GM18868 (cell line): Measurements from ENCODE around the gene CBX6.
"Not testable (repeated sequence)": the region's sequence is repeated elsewhere in the genome, so short reads cannot be mapped to it uniquely, and the experiment has no call there.

Source experiments
- ATAC-seq: cut with Tn5 transposase; IDR thresholded peaks from one replicate; pipeline ENCODE4 v1.9.1; 2021; ENCODE audit warnings: mild to moderate bottlenecking, moderate library complexity; ENCODE audit not compliant: unreplicated experiment

CBX6 gene

DNA sequence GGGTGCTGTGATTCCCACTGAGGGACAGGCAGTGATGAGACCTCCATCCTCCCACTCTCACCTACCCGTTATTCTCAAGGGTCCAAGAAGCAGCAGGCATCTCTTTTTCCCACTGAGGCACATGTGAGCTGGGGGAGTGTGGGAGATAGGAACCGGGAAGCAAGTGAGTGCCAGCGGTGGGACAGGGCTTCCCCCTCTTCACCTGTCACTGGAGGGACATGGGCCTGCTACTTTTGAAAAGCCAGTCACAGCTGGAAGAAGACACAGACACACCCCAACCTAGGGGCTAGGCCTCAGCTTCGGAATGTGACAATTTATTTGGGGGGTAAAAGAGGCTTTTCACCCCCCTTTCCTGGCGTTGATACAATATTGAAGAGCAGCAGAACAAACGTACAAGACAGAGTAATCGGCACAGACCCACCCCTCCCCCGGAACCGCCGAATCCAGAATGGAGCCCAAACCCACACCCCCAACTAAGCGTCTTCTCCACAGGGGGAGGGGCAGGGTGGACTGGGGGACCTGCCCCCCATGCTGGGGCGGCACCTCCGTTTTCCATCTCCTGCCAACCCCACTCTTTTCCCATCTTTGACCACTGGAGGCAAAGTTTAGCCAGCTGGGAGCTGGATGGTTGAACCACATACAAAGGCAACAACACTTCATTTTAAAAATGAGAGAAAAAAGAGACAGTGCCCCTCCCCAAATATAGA, 10.7 kb downstream of the CBX6 start:
- no peak for ATAC-seq

DNA sequence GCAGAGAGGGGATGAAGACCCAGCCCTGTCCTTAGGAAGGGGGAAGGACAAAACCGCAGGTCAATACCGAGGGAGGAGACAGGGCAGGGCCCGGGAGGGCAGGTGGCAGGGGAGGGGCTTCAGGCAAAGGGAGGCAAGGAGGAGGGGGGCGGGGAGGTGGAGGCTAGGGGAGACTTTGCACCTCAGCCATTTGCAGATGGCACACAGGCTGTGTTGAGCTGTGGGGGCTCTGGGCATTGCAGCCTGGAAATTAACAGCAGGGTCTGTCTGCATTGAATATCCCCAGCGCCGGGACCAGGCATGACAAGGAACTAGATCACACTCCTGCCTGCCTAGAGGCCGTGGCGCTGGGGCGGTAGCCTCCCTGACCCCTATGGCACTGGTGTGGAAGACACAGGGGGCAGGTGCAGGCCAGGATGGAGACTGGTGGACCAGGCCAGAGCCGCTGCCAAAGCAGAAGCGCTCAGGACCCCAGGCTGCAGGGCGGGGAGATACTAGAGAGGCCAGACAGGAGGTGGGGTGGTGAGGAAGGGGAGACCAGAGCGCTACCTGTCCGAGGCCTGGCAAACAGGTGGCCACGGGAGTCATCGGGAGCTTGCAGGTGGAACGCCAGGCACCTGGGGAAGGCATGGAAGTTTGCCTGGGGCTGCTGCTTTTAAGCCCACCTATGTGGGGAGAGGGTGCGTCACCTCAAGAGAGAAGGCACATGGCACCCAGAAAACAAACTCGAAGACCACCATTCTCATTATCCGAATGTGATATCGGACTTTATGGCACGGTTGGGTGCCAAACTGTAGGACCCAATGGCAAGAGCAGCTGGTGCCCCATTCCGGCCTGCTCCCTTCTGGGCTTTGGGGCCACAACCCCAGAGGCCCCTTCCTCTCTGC, 11.5 kb downstream of the CBX6 start:
- ATAC-seq, result no peak

DNA sequence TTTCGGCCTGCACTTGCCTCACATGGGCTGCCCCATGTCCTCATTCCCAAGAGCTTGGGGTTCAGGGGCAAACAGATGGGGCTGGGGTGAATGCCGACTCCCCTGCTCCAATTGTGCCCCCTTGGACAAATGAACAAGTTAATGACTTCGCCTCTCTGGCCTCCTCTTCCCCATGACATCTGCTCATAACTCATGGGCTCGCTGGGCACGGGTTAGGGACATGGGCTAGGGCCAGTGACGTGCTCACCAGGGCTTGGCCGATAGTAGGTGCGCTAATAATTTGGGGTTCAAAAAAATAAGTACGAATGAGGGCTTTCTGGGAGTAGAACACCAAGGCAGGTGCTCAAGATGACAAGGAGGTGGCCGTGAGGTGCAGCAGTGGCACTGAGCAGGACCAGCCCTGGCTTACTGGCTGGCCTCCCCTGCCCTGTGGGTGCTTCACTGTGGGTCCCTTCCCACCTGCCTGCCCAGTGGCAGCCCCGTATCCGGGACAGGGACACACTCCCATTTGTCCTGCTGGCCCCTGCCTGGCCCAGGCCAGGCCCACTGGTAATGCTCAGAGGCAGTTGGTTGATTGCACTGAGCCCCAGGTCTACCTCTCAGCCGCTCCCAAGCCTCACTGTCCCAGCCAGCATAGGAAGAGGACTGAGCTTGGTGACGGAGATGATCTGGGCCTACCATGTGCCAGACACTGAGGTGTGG, 12.3 kb downstream of the CBX6 start:
- ATAC-seq, result no peak

DNA sequence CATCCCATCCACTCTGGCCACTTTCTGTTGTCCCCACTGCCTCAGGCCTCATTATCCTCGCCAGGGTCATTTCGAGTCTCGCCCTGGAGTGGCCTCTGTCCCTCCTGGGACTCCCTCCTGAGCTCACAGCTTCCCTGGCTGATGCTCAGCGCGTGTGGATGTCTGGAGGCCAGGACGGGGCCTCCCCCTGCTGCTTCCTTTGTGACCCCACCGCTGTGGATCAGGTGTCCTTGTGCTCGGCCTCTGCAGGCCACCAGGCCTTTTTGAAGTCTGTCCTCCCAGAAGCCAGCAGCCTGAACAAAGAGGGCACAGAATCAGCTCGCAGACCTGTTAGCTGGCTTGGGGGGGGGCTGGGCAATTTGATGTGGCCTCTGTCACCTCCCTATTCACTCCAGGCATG, 13.5 kb downstream of the CBX6 start:
- no peak for ATAC-seq

DNA sequence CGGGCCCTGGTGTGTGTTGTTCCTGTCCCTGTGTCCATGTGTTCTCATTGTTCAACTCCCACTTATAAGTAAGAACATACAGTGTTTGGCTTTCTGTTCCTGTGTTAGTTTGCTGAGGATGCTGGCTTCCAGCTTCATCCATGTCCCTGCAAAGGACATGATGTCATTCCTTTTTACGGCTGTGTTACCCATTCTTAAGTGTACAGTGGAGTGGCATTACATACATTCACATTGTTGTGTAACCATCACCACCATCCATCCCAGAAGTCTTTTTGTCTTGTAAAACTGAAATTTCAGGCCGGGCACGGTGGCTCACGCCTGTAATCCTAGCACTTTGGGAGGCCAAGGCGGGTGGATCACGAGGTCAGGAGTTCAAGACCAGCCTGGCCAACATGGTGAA, 17.5 kb downstream of the CBX6 start:
- not testable (repeated sequence) for ATAC-seq

DNA sequence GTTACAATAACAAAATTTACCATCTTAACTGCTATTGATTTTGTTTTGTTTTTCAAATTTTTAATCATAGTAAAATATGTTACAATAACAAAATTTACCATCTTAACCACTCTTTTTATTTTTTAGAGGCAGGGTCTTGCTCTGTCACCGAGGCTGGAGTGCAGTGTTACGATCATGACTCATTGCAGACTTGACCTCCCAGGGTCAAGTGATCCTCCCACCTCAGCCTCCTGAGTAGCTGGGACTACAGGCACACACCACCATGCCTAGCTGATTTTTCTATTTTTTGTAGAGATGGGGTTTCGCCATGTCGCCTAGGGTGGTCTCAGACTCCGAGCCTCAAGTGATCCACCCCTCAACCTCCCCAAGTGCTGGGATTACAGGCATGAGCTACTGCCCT, 18.1 kb downstream of the CBX6 start:
- ATAC-seq, result not testable (repeated sequence)

DNA sequence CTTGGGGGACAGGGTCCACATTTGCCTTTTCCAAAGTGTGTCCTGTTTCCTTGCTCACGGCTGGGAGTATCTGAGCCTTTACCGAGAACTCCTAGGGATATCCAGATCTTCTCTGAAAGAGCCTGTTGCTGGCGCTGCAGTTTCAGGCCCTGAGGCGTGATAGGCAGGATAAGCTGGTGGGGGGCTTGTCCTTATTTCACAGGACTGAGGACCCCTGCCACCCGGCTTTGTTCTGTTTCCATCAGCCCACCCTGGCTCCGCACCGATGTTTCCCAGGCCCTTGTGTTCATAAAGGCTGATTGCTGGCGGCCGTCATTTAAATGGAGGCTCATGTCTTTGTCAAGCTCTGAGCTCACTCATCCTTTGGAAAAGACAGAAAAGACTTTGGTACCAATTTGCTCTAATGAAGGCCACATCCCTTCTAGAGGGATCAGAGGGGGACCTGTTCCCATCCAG, 18.8 kb downstream of the CBX6 start:
- ATAC-seq, result no peak

DNA sequence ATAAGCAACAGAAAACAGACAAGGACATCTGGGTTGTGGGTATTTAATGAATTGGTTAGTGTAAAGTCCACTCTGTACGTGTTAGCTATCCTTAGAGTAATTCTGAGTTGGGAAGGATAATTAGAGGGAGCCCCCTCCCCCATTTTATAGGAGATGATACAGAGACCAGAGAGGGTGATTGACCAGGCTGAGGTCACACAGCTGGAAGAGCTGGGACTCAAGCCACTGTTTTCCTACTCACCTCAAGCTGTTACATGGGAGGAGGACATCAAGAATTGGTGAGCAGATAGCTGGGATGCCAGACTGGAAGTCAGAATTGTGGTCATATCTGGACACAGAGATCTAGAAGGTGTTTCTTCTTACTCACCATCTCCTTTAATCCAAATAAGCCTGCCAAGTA, 19.5 kb downstream of the CBX6 start:
- no peak for ATAC-seq

DNA sequence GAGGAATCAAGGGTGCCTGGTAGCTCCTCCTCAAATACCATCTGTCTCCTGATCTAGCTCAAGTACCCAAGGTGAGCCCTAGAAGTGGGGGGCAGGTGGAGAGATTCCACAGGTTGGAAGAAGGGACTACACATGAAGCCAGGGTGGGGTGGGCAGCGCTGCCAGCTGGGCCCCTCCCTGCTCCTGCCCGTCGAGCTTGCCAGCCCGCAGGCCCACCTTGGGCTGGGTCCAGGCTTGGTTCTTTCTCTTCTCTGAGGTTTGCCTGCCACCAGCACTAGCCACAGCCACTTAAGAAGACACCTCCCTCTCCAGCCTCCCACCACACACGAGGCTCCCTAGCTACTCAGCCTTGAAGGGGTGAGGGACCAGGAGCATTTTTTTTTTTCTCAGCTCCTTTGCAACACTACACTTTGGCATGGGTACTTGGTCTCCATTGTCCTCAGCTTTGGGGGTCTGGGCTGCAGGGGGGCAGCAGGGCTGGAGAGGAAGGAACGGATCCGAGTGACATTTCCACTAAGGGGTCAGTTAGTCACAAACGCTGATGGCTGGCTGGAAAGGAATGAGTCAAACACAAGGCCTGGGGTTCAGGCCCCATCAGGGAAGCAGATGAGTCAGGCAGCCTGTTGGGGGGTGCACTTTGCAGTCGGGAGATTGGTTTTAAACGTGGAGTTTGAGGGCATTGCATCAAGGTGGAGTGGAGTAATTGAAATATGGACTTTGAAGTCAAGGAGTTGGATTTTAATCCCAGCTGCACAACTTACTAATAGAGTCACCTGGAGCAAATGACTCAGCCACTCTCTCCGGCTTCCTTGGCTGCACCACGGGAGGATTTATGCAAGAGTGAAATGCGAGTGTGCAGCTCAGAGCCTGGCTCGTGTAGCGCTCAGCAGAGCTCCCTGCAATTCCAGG, 20.8 kb downstream of the CBX6 start:
- no peak for ATAC-seq

DNA sequence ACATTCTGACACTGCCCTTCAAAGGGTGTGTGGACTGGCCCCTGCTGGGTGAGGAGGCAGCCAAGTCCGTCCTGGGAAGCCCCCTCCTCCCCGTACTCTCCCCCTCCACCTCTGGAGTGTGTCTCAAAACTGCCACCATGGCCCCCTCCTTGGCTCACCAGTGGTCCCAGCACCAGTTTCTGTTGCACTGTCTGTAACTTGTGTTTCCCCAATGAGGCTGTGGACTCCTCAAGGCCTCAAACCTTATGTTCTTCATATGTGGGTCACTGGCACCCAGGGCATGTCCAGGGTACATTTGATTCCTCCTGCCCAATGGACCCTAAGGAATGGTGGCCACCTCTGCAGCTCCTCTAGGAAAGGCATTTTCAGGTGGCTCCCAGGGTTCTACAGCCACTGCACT, 21.6 kb downstream of the CBX6 start:
- ATAC-seq, result no peak

DNA sequence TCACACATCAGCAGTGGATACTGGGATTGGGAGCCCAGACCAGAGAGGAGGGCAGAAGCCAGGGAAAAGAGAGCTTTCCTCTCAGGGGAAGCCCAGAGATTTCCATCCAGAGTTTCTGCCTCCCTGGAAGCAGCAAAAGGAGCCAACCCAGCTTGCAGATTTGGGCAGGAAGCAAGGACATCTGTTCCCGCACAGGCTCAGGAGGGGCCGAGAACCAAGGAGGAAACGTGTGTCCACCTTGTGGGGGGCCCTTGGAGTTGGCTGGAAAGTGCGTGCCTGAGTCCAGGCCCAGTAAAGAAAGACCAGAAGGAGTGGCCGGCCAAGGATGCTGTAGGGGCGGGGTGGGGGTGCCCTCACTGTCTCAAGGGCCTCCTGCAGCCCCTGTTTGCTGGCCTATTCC, 22.2 kb downstream of the CBX6 start:
- no peak for ATAC-seq

DNA sequence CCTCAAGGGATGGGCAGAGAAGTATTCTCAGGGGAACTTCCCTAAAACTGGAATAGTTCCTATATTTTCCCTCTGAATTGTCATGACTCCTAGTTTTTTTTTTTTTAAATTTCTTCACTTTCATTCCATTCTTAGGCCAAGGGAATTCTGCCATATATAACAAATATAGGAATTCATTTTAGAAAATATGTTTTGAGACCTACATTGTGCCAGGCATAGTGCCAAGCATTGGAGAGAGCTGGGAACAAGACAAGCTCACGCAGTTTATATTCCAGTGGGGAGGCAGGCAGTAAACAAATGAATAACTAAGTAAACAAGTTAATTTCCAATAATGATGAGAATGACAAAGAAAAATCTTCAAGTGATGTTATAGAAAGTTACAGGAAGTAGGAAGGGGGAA, 25.6 kb downstream of the CBX6 start:
- no peak for ATAC-seq

DNA sequence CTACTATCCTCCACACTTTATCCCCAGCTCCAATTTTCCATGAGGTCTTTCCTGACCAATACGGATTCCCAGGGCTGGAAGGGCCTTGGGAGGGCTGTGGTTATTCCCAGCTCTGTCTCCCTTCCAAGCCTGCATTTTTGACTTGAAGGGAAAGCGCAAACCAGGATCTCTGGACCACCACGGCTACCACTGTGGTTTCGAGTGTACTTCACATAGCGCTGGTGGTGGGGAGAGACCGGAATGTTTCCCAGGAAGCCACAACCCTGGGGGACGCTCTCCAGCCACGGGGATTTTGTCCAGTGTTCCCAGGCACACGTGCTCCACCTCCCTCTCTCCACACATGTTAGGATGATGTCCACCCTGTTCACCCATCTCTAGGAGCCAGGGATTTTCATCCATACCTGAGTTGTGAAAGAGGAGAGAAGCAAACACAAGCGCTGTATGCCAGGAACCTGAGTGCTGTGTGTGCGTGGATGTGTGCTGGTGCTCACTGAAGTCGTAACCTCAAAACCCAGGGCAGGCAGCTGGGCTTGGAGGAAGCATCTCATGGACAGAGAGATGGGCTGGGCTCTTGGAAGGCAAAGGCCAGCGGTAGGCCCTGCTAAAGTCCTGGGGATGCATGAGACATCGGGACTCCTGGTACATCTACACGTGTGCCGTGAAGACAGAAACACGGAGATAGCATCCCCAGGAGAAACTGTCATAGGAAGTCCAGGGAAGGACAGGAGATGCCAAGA, 26.8 kb downstream of the CBX6 start:
- ATAC-seq, result no peak

DNA sequence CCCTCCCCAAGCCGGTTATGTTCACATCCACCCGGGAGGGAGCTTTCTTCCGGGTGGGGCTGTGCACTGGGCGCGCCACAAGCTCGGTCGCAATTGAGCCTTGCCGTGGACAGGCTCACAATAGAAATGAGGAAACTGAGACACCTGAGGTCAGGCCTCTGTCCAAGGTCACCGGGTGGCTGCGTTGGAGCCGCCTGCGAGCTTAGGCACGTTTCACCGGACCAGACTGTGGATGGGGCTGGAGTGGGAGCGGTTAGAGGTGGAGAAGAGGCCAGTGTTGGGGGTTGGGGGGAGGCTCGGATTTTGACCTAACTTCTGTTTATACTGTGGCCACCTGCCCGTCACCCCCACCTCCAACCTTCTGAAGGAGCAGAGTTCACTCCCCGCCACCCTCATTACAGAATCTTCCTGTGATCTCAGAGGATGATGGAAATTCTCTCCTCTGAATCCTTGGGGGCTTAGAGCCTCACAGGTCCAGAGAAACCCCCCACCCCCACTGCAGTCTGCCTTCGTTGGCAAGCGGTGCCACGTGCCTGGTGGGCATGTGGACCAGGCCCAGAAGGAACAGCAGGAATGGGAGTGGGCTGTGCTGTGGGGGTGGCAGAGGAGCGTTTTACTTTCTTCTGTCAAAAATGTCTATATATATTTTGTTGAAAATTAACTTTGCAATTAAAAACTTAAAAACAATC, 27.6 kb downstream of the CBX6 start:
- no peak for ATAC-seq

DNA sequence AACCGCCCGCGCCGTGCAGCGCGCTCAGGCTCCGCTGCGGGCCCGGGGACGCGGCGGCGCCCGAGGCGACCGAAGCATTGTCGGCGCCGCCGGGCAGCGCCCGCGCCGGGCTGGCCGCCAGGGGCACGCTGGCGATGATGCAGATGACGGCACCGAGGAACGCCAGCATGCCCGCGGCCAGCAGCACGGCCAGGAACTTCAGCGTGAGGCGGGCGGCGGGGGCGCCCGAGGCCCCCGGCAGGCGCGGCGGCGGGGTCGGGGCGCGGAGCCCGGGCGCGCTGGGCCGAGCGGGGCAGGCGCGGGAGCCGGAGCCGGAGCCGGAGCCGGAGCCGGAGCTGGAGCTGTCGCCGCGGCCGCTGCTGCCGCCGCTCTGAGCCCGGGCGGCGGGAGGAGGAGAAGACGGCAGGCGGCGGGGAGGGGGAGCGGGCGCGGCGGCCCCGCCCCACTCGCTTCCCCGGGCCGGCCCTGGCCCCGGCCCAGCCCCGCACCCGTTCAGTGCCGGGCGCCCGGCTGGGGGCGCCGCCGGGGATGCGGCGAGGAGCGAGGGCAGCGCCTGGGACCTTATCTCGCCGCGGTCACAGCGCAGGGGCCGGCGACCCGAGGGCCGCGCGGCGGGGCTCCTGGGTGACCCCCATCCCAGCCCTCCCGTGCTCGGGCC, 28.2 kb downstream of the CBX6 start, which contains the start of gene NPTXR:
TSS of gene NPTXR (minus strand) at position 372 of the 658 bp plus-strand sequence.
- no peak for ATAC-seq

DNA sequence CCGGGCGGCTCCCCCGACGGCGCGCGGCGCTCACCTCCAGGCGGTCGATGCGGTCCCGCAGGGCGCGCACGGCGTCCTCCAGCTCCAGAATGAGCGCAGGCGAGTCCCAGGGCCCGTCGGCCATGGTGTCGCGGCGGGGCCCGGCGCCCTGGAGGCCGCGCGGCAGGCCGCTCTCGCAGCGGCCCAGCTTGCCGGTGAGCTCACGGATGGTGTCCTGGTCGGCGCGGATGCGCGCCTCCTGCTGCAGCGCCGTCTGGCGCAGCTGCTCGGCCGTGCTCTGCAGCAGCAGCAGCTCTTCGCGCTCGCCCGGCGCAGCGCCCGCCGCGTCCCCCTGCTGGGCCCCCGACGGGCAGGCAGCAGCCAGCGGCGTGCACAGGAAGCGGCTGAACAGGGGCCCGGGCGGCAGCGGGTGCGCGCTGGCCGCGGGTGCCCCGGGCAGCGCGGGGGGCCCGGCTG, 28.8 kb downstream of the CBX6 start:
- ATAC-seq, result no peak

DNA sequence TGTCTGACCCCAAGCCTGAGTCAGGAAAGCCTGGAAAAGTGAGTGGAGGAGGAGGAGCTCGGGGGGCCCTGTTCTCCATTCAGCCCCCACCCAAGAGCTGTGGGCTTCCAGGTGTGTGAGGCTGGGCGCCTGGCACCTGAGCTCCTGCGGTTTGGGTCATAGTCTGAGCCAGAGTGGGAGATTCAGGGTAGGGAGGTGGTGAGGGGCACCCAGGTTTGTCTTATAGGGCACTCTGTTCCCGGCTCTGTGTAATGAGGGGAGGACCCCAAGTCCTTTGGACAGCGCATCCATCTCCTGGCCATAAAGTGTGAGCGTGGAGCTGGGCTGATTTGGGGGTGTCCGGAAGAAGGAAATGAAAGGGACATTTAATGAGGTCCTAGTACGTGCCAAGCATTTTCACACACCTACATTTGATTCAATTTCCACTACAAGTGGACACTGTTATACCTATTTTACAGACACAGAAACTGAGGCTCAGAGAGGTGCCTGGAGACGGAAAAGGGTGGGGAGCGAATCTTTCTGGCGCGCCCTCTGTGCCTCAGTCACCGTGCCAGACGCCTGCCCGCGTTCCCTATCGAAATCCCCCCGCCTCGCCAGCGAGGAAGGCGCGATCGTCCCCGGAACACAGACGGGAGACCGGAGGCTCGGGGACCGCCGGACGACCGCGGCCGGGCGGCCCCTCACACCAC, 29.4 kb downstream of the CBX6 start:
- ATAC-seq, result no peak

DNA sequence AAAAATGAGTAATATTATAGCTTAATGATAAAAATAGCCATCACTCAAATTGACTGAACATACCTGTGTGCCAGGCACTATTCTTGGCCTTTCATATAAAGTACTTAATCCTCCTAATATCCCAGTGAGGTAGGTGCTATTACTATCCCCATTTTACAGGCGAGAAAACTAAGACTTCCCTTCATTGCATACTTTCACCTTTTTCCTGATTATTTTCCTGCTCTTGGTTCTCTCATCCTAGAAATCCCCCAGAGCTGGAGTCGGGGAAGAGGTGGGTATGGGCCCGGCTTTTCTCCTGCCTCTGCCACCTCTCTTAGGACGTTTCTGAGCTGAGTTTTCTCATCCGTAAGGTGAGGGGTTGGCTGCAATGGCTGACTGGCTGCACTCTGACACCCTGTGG, 30.4 kb downstream of the CBX6 start:
- no peak for ATAC-seq
